ENCODE data around the gene SLC22A15. TPM values are rescaled to one million over a fixed set of nuclear protein-coding genes. Genes with fewer than 3 reads are reported as not detected.
"Not testable (repeated sequence)": the region's sequence is repeated elsewhere in the genome, so short reads cannot be mapped to it uniquely, and the experiment has no call there.

The SLC22A15 gene
- total RNA-seq, 4 donors from 2014 or later = 1.7 to 8.8 (median 4.8) TPM

GRCh38 chr1:116033322-116033721, 57.0 kb downstream of the SLC22A15 start:
- no peak overlapping the region for H3K27ac ChIP-seq
- H3K9me3 ChIP-seq = no peaks in the 10 kb centered on the region
- TF ChIP-seq EP300 (IDR thresholded peaks at IDR 0.05) (no peak), POLR2A (IDR thresholded peaks at IDR 0.05) (no peak)
- 26 to 36% methylated on average over 3 of the region's 3 CpGs for WGBS, 2 donors
- DNase-seq (ENCODE audit: low spot score in 2 of 2) = no peak
- no peaks in the 10 kb centered on the region for H3K4me1 ChIP-seq
- H3K27me3 ChIP-seq = no peaks in the 10 kb centered on the region
- peaks cover 0 to 37% (median 0%) of the 10 kb centered on the region in 3 donors for H3K36me3 ChIP-seq
- no peak overlapping the region for H3K4me3 ChIP-seq

GRCh38 chr1:116036255-116036654, 59.9 kb downstream of the SLC22A15 start:
- WGBS, 2 donors = 83 to 85% methylated on average over 4 of the region's 4 CpGs
- DNase-seq (ENCODE audit: low spot score in 2 of 2) = no peak
- no peaks in the 10 kb centered on the region for H3K27me3 ChIP-seq
- no peak overlapping the region for H3K4me3 ChIP-seq
- H3K4me1 ChIP-seq = no peaks in the 10 kb centered on the region
- H3K27ac ChIP-seq = no peak overlapping the region
- no peak for TF ChIP-seq CTCF (IDR thresholded peaks at IDR 0.05)
- no peak for TF ChIP-seq EP300 (IDR thresholded peaks at IDR 0.05)
- TF ChIP-seq POLR2A (IDR thresholded peaks at IDR 0.05) = no peak
- no peaks in the 10 kb centered on the region for H3K9me3 ChIP-seq
- H3K36me3 ChIP-seq = peaks cover 0 to 50% (median 0%) of the 10 kb centered on the region in 3 donors

GRCh38 chr1:116038679-116039078, 62.4 kb downstream of the SLC22A15 start:
- no peaks in the 10 kb centered on the region for H3K9me3 ChIP-seq
- WGBS, 2 donors = 38 to 39% methylated on average over 2 of the region's 2 CpGs
- no peaks in the 10 kb centered on the region for H3K4me1 ChIP-seq
- H3K4me3 ChIP-seq = no peak overlapping the region
- peaks cover 0 to 42% (median 0%) of the 10 kb centered on the region in 3 donors for H3K36me3 ChIP-seq
- H3K27me3 ChIP-seq = no peaks in the 10 kb centered on the region
- no peak for TF ChIP-seq CTCF (IDR thresholded peaks at IDR 0.05)
- no peak for TF ChIP-seq EP300 (IDR thresholded peaks at IDR 0.05)
- TF ChIP-seq POLR2A (IDR thresholded peaks at IDR 0.05) = no peak
- H3K27ac ChIP-seq = no peak overlapping the region
- no peak for DNase-seq (ENCODE audit: low spot score in 2 of 2)

- WGBS, 2 donors = 93 to 95% methylated on average over 4 of the region's 4 CpGs
These were observed 67.8 kb downstream of the SLC22A15 start for GRCh38 chr1:116044071-116044470.

GRCh38 chr1:116046933-116047332, 70.6 kb downstream of the SLC22A15 start:
- H3K9me3 ChIP-seq; H3K27ac ChIP-seq; DNase-seq (ENCODE audit: low spot score in 2 of 2); H3K36me3 ChIP-seq; H3K4me1 ChIP-seq; H3K27me3 ChIP-seq; H3K4me3 ChIP-seq: not testable (repeated sequence)
- 92 to 94% methylated on average over 7 to 8 of the region's 8 CpGs for WGBS, 2 donors

More at GRCh38 chr1:116044071-116044470, 67.8 kb downstream of the SLC22A15 start:
- no peak overlapping the region for H3K4me3 ChIP-seq
- H3K4me1 ChIP-seq = no peaks in the 10 kb centered on the region
- no peak for DNase-seq (ENCODE audit: low spot score in 2 of 2)
- H3K27me3 ChIP-seq = no peaks in the 10 kb centered on the region
- peaks cover 0 to 15% (median 0%) of the 10 kb centered on the region in 3 donors for H3K36me3 ChIP-seq
- no peak overlapping the region for H3K27ac ChIP-seq
- H3K9me3 ChIP-seq = no peaks in the 10 kb centered on the region
- TF ChIP-seq CTCF (IDR thresholded peaks at IDR 0.05) = no peak
- TF ChIP-seq POLR2A (IDR thresholded peaks at IDR 0.05) = no peak

- not testable (repeated sequence) for DNase-seq (ENCODE audit: low spot score in 2 of 2); H3K27me3 ChIP-seq; H3K27ac ChIP-seq; H3K36me3 ChIP-seq; H3K4me3 ChIP-seq; H3K4me1 ChIP-seq
- H3K9me3 ChIP-seq = peaks cover 0 to 11% (median 0%) of the 10 kb centered on the region in 4 donors
- 94 to 95% methylated on average over 16 of the region's 16 CpGs for WGBS, 2 donors
These were observed 75.6 kb downstream of the SLC22A15 start for GRCh38 chr1:116051896-116052295.

GRCh38 chr1:116062201-116062600, 85.9 kb downstream of the SLC22A15 start:
- Histone ChIP-seq H3K27ac (no peak overlapping the region), H3K9me3 (peaks cover 0 to 15% (median 2%) of the 10 kb centered on the region in 4 donors), H3K27me3 (no peaks in the 10 kb centered on the region), H3K4me1 (peaks cover 0 to 2% (median 0%) of the 10 kb centered on the region in 4 donors), H3K36me3 (peaks cover 0 to 3% (median 0%) of the 10 kb centered on the region in 3 donors), H3K4me3 (no peak overlapping the region)
- no peak for TF ChIP-seq POLR2A (IDR thresholded peaks at IDR 0.05)
- TF ChIP-seq CTCF (IDR thresholded peaks at IDR 0.05) = no peak
- 74 to 86% methylated on average over 1 of the region's 1 CpG for WGBS, 2 donors
- DNase-seq (ENCODE audit: low spot score in 2 of 2) = no peak
